SIG-M5 treated with dmso at 0.1 percent for 504 hours (cell line): ENCODE data around the gene MPZ.
A peak's percentile ranks its signal among the peaks of the same experiment; 100 is the strongest.

ENCODE experiments used
- DNase-seq: peaks from one replicate; lab custom pipeline; 2025; ENCODE audit not compliant: unreplicated experiment; lab: John Stamatoyannopoulos, UW

MPZ gene

GRCh38 chr1:161300478-161300877 is 9.3 kb downstream of the MPZ start:
- no peak for DNase-seq

GRCh38 chr1:161299347-161299746 is 10.4 kb downstream of the MPZ start:
- DNase-seq: no peak

GRCh38 chr1:161298116-161298515 is 11.7 kb downstream of the MPZ start:
- DNase-seq: peak; percentile 87

- no peak for DNase-seq
Observed at GRCh38 chr1:161297415-161297814, 12.4 kb downstream of the MPZ start.

GRCh38 chr1:161290779-161291178 is 19.0 kb downstream of the MPZ start:
- no peak for DNase-seq

GRCh38 chr1:161287482-161288054 is 22.2 kb downstream of the MPZ start:
- DNase-seq: no peak

- DNase-seq: no peak
Observed at GRCh38 chr1:161285521-161285920, 24.2 kb downstream of the MPZ start.

GRCh38 chr1:161285113-161285512 is 24.7 kb downstream of the MPZ start:
- no peak for DNase-seq

GRCh38 chr1:161282991-161283390 is 26.8 kb downstream of the MPZ start:
- no peak for DNase-seq

GRCh38 chr1:161274874-161275273 is 34.9 kb downstream of the MPZ start:
- DNase-seq: no peak

- DNase-seq: no peak
Observed at GRCh38 chr1:161273402-161273801, 36.4 kb downstream of the MPZ start.

GRCh38 chr1:161267321-161267720 is 42.4 kb downstream of the MPZ start:
- peak; percentile 79 for DNase-seq

GRCh38 chr1:161266836-161267235 is 42.9 kb downstream of the MPZ start:
- DNase-seq: no peak

GRCh38 chr1:161266202-161266601 is 43.6 kb downstream of the MPZ start:
- no peak for DNase-seq

- no peak for DNase-seq
Observed at GRCh38 chr1:161265305-161265704, 44.5 kb downstream of the MPZ start.

GRCh38 chr1:161261261-161262235 is 48.2 kb downstream of the MPZ start:
- DNase-seq: no peak

- no peak for DNase-seq
Observed at GRCh38 chr1:161260376-161261260, 49.1 kb downstream of the MPZ start.

- no peak for DNase-seq
Observed at GRCh38 chr1:161259765-161260164, 50.0 kb downstream of the MPZ start.

- no peak for DNase-seq
Observed at GRCh38 chr1:161259345-161259702, 50.4 kb downstream of the MPZ start.

- DNase-seq: peak; percentile 33
Observed at GRCh38 chr1:161258439-161259344, 51.1 kb downstream of the MPZ start, which contains the start of gene PCP4L1. TSS of gene PCP4L1 (plus strand) at chr1:161258745. CDS start at chr1:161258975, 230 bp downstream.
